GM04503 (cell line): Measurements from ENCODE around the gene FLNC.

Experiments
- DNase-seq: peaks from one replicate; pipeline ENCODE4 v3.0.0-alpha.2; 2012; ENCODE audit warnings: low read depth

The FLNC gene

GRCh38 chr7:128879939-128880746, 49.9 kb downstream of the FLNC start:
- no peak for DNase-seq

- DNase-seq, result no peak
Measured at GRCh38 chr7:128880791-128881457, 50.7 kb downstream of the FLNC start.

- DNase-seq, result no peak
Measured at GRCh38 chr7:128881458-128882125, 51.4 kb downstream of the FLNC start.

- no peak for DNase-seq
Measured at GRCh38 chr7:128882134-128882533, 51.9 kb downstream of the FLNC start.

- no peak for DNase-seq
Measured at GRCh38 chr7:128883622-128884448, 53.6 kb downstream of the FLNC start.

- DNase-seq, result no peak
Measured at GRCh38 chr7:128884561-128885369, 54.6 kb downstream of the FLNC start.

- no peak for DNase-seq
Measured at GRCh38 chr7:128885370-128886187, 55.4 kb downstream of the FLNC start.

- no peak for DNase-seq
Measured at GRCh38 chr7:128886391-128887168, 56.4 kb downstream of the FLNC start.

- DNase-seq, result no peak
Measured at GRCh38 chr7:128887169-128888038, 57.2 kb downstream of the FLNC start.

GRCh38 chr7:128888039-128888755, 58.0 kb downstream of the FLNC start:
- DNase-seq, result no peak

- DNase-seq, result no peak
Measured at GRCh38 chr7:128888756-128889095, 58.5 kb downstream of the FLNC start.

GRCh38 chr7:128889121-128889520, 58.9 kb downstream of the FLNC start:
- DNase-seq, result no peak

GRCh38 chr7:128890306-128891109, 60.3 kb downstream of the FLNC start:
- no peak for DNase-seq

GRCh38 chr7:128891110-128891941, 61.1 kb downstream of the FLNC start:
- DNase-seq, result no peak

GRCh38 chr7:128891942-128892269, 61.7 kb downstream of the FLNC start:
- DNase-seq, result no peak

- DNase-seq, result no peak
Measured at GRCh38 chr7:128892521-128893250, 62.5 kb downstream of the FLNC start.
